OCI-LY1 (cell line): ENCODE results near the gene PDE8A.
"Not testable (repeated sequence)": the region's sequence is repeated elsewhere in the genome, so short reads cannot be mapped to it uniquely, and the experiment has no call there.

Experiments
- EZH2 ChIP-seq: fragments of 200-600 bp; sonication (generic), shearing (Covaris generic); IDR thresholded peaks from 2 replicates; pipeline ENCODE4 v1.8.0; 2017; ENCODE audit warnings: borderline replicate concordance, mixed run types, mild to moderate bottlenecking, antibody characterized with exemption, low read length, moderate library complexity, mixed read lengths
- TF ChIP-seq, protein P1 (sequence below): fragments of 200-600 bp; sonication (generic), shearing (Covaris generic); IDR thresholded peaks from 2 replicates; pipeline ENCODE4 v1.5.1; 2017; ENCODE audit warnings: mild to moderate bottlenecking, antibody characterized with exemption, low read length, moderate library complexity, mixed read lengths

DNA sequence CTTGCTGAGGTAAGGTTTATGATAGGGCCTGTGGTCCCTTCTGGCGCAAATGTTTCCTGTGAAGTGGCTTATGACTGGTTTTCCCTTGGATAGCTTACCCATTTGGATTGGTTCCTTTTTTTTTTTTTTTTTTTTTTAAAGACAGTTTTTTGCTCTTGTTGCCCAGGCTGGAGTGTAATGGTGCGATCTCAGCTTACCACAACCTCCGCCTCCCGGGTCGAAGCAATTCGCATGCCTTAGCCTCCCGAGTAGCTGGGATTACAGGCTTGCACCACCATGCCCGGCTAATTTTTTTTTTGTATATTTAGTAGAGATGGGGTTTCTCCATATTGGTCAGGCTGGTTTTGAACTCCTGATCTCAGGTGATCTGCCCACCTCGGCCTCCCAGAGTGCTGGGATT, 5.7 kb downstream of the PDE8A start:
- TF ChIP-seq, protein P1, sequence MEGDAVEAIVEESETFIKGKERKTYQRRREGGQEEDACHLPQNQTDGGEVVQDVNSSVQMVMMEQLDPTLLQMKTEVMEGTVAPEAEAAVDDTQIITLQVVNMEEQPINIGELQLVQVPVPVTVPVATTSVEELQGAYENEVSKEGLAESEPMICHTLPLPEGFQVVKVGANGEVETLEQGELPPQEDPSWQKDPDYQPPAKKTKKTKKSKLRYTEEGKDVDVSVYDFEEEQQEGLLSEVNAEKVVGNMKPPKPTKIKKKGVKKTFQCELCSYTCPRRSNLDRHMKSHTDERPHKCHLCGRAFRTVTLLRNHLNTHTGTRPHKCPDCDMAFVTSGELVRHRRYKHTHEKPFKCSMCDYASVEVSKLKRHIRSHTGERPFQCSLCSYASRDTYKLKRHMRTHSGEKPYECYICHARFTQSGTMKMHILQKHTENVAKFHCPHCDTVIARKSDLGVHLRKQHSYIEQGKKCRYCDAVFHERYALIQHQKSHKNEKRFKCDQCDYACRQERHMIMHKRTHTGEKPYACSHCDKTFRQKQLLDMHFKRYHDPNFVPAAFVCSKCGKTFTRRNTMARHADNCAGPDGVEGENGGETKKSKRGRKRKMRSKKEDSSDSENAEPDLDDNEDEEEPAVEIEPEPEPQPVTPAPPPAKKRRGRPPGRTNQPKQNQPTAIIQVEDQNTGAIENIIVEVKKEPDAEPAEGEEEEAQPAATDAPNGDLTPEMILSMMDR = not testable (repeated sequence)
- not testable (repeated sequence) for TF ChIP-seq EZH2
